Endothelial cell of umbilical vein (primary cell): ENCODE measurements around the gene FMO5. TPM values are rescaled to one million over a fixed set of nuclear protein-coding genes. Genes with fewer than 3 reads are reported as not detected.

Experiments used
- BruUV-seq: library from RNA; stranded (reverse); fragments of 400-500 nt; replicated peaks from 2 replicates; lab custom pipeline; 2021; lab: Mats Ljungman, UMichigan
- CTCF ChIA-PET: fragments of 300-600, 350-600 bp; sonication (Branson Sonifier 250); formaldehyde crosslinking; loops from one replicate; lab custom pipeline; 2021; ENCODE audit warnings: antibody characterized with exemption, inconsistent platforms; lab: Charles Lee
- POLR2A ChIA-PET: fragments of 300-600, 350-600 bp; sonication (Branson Sonifier 250); formaldehyde crosslinking; loops from one replicate; lab custom pipeline; 2021; ENCODE audit warnings: antibody characterized with exemption, inconsistent platforms; lab: Charles Lee
- DNase-seq: peaks from one replicate; pipeline ENCODE4 v3.0.0-alpha.2; 2011; ENCODE audit warnings: low read depth, low spot score
- FAIRE-seq: peaks from 2 replicates; lab custom pipeline; 2011; peaks lifted over from hg19 to GRCh38; lab: Jason Lieb, UNC
- H2AFZ ChIP-seq: 2 replicates; pipeline ENCODE4 v1.6.0; 2012; ENCODE audit warnings: low read depth, low read length, control low read depth, inconsistent platforms
- H3K27ac ChIP-seq: 2 replicates; pipeline ENCODE4 v1.5.1; 2011; ENCODE audit warnings: low read depth, mild to moderate bottlenecking, control low read depth, low read length, moderate library complexity; ENCODE audit not compliant: insufficient read depth
- H3K27me3 ChIP-seq, 2 experiments: 2 replicates each; pipeline versions ENCODE4 v1.6.0 to v1.6.1; 2011; ENCODE audit warnings: low read length in 2 of 2, mixed read lengths in 1 of 2; ENCODE audit not compliant: control insufficient read depth in 2 of 2, insufficient read depth in 2 of 2
- H3K36me3 ChIP-seq, 2 experiments: 2 replicates in 1 of 2; 3 replicates in 1 of 2; pipeline ENCODE4 v1.5.1; 2011; ENCODE audit warnings: low read length in 2 of 2, mild to moderate bottlenecking in 1 of 2, moderate library complexity in 1 of 2; ENCODE audit not compliant: control insufficient read depth in 2 of 2, insufficient read depth in 2 of 2; ENCODE audit errors: extremely low read depth in 1 of 2
- H3K4me1 ChIP-seq: 3 replicates; pipeline ENCODE4 v1.5.1; 2011; ENCODE audit warnings: mild to moderate bottlenecking, low read length; ENCODE audit not compliant: control insufficient read depth, insufficient read depth; ENCODE audit errors: extremely low read depth
- H3K4me2 ChIP-seq: 2 replicates; pipeline ENCODE4 v1.6.1; 2011; ENCODE audit warnings: low read length, control low read depth, mixed read lengths; ENCODE audit not compliant: insufficient read depth
- H3K4me3 ChIP-seq, 3 experiments: fragments of 200-600 bp in 1 of 3; sonication (generic), shearing (Covaris generic) in 1 of 3; replicated peaks in 1 of 3; 2 replicates each; pipeline ENCODE4 v1.5.1; 2011 to 2016; ENCODE audit warnings: control low read depth in 3 of 3, low read length in 3 of 3, mild to moderate bottlenecking in 2 of 3, inconsistent platforms in 1 of 3, low read depth in 1 of 3, moderate library complexity in 1 of 3; ENCODE audit not compliant: insufficient read depth in 1 of 3
- H3K79me2 ChIP-seq: 2 replicates; pipeline ENCODE4 v1.6.0; 2012; ENCODE audit warnings: low read length, inconsistent platforms; ENCODE audit not compliant: control insufficient read depth, insufficient read depth
- H3K9ac ChIP-seq: replicated peaks from 2 replicates; pipeline ENCODE3; 2011; ENCODE audit warnings: low read length, control low read depth; ENCODE audit not compliant: insufficient read depth; ENCODE audit errors: extremely low read depth
- H3K9me1 ChIP-seq: replicated peaks from 3 replicates; pipeline ENCODE4 v1.6.0; 2011; ENCODE audit warnings: mild to moderate bottlenecking, low read length; ENCODE audit not compliant: control insufficient read depth, insufficient read depth; ENCODE audit errors: extremely low read depth
- H3K9me3 ChIP-seq: replicated peaks from 2 replicates; pipeline ENCODE4 v1.5.1; 2012; ENCODE audit warnings: low read length, inconsistent platforms; ENCODE audit not compliant: control insufficient read depth, insufficient read depth
- H4K20me1 ChIP-seq: replicated peaks from 2 replicates; pipeline ENCODE3; 2011; ENCODE audit warnings: mild to moderate bottlenecking, low read length; ENCODE audit not compliant: control insufficient read depth, insufficient read depth; ENCODE audit errors: extremely low read depth
- EZH2 ChIP-seq: IDR thresholded peaks from 2 replicates; pipeline ENCODE4 v1.6.1; 2012; ENCODE audit warnings: borderline replicate concordance, low read depth, mild to moderate bottlenecking, moderate library complexity, low read length, inconsistent platforms; ENCODE audit not compliant: severe bottlenecking
- FOS ChIP-seq: IDR thresholded peaks from 2 replicates; pipeline ENCODE4 v1.6.1; 2011; ENCODE audit warnings: mild to moderate bottlenecking, low read length, moderate library complexity, borderline replicate concordance; ENCODE audit not compliant: insufficient read depth
- GATA2 ChIP-seq: IDR thresholded peaks from 2 replicates; pipeline ENCODE4 v1.7.0; 2011; ENCODE audit warnings: low read depth, mild to moderate bottlenecking, moderate library complexity, mixed read lengths, low read length; ENCODE audit not compliant: insufficient read length, insufficient read depth
- JUN ChIP-seq: IDR thresholded peaks from 2 replicates; pipeline ENCODE4 v1.6.1; 2011; ENCODE audit warnings: borderline replicate concordance, low read depth; ENCODE audit not compliant: insufficient read length, insufficient read depth
- MYC ChIP-seq: IDR thresholded peaks from one replicate; pipeline ENCODE4 v1.6.1; 2011; ENCODE audit warnings: mild to moderate bottlenecking, low read depth, low read length
- POLR2A ChIP-seq: IDR thresholded peaks from 2 replicates; pipeline ENCODE4 v1.6.1; 2012; ENCODE audit warnings: low read depth, mild to moderate bottlenecking, control low read depth, low read length
- POLR2AphosphoS5 ChIP-seq: IDR thresholded peaks from 2 replicates; pipeline ENCODE4 v1.6.1; 2012; ENCODE audit warnings: low read depth, mild to moderate bottlenecking, control low read depth, low read length, moderate library complexity; ENCODE audit not compliant: insufficient read depth
- dilution Hi-C: fragments of 300-500 bp; cut with MboI; formaldehyde crosslinking; loops from one replicate; pipeline ENCODE4 v1.15.0; 2019; ENCODE audit warnings: low sequenced_read_pairs; ENCODE audit not compliant: extremely low pct_ligation_motif_present
- intact Hi-C: fragments of 100-400 bp; cut with micrococcal nuclease; formaldehyde crosslinking; loops from one replicate; pipeline ENCODE4 v1.10.0; 2022
- polyA plus RNA-seq, 4 experiments: library from polyadenylated mRNA; depleted of rRNA in 3 of 4; stranded (reverse) in 3 of 4; unstranded in 1 of 4; fragments of >200 nt; gene quantifications; 2 replicates each; pipeline versions ENCODE4 v1.2.1 to v1.2.3, GENCODE V29; 2011 to 2012; ENCODE audit warnings: missing spikeins in 1 of 4
- total RNA-seq: library from RNA; stranded (reverse); gene quantifications from 2 replicates; pipeline ENCODE4 v1.2.3, GENCODE V29; 2021
- TF ChIP-seq, protein P1 (sequence below), 2 donors: IDR thresholded peaks; 1 replicate in 1 of 2; 2 replicates in 1 of 2; pipeline ENCODE4 v1.5.1; 2011; ENCODE audit warnings: low read length in 2 of 2, mild to moderate bottlenecking in 2 of 2, moderate library complexity in 2 of 2, control low read depth in 1 of 2, inconsistent platforms in 1 of 2, low read depth in 1 of 2; ENCODE audit not compliant: insufficient read depth in 1 of 2; ENCODE audit errors: extremely low read depth in 1 of 2
- TF ChIP-seq, protein P2 (sequence below): IDR thresholded peaks from 2 replicates; pipeline ENCODE4 v1.6.1; 2011; ENCODE audit not compliant: insufficient read depth, insufficient read length

The FMO5 gene
- total and polyA plus RNA-seq, 2 donors (not counting 3 experiments of a cell fraction or from before 2014, with no cell fraction given), result 0.48 to 0.60 TPM

DNA sequence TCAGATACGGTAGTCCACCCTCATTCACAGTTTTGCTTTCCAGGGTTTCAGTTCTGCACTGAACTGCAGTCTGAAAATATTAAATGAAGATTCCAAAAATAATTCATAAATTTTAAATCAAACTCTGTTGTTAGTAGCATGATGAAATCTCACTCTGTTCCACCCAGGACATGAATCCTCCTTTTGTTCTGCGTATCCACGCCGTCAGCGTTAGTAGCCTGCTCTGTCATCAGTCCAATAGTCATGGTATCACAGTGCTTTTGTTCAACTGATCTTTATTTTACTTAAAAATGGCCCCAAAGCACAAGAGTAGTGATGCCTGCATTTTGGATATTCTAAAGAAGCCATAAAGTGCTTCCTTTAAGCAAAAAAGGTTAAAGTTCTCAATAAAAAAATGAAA is 41.2 kb upstream of the FMO5 start:
- no peak for FAIRE-seq

More for the DNA sequence above, 41.2 kb upstream of the FMO5 start:
- Histone ChIP-seq H2AFZ (no peak overlapping the region), H3K36me3 (peaks cover 6 to 7% of the 10 kb centered on the region in 2 experiments), H3K27me3 (no peaks in the 10 kb centered on the region), H3K9me1 (no peaks in the 10 kb centered on the region), H3K4me3 (no peak overlapping the region), H3K9ac (no peak overlapping the region), H4K20me1 (no peaks in the 10 kb centered on the region), H3K79me2 (no peaks in the 10 kb centered on the region), H3K9me3 (no peaks in the 10 kb centered on the region), H3K4me1 (no peaks in the 10 kb centered on the region), H3K4me2 (no peak overlapping the region), H3K27ac (no peak overlapping the region)
- TF ChIP-seq MYC, result no peak
- TF ChIP-seq, protein P1, sequence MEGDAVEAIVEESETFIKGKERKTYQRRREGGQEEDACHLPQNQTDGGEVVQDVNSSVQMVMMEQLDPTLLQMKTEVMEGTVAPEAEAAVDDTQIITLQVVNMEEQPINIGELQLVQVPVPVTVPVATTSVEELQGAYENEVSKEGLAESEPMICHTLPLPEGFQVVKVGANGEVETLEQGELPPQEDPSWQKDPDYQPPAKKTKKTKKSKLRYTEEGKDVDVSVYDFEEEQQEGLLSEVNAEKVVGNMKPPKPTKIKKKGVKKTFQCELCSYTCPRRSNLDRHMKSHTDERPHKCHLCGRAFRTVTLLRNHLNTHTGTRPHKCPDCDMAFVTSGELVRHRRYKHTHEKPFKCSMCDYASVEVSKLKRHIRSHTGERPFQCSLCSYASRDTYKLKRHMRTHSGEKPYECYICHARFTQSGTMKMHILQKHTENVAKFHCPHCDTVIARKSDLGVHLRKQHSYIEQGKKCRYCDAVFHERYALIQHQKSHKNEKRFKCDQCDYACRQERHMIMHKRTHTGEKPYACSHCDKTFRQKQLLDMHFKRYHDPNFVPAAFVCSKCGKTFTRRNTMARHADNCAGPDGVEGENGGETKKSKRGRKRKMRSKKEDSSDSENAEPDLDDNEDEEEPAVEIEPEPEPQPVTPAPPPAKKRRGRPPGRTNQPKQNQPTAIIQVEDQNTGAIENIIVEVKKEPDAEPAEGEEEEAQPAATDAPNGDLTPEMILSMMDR (IDR thresholded peaks at IDR 0.05; ENCODE audit: extremely low read depth in 1 of 2, insufficient read depth in 1 of 2, low read depth in 1 of 2, low read length in 2 of 2), result no peak
- TF ChIP-seq POLR2AphosphoS5, result no peak
- TF ChIP-seq EZH2, result no peak
- no peak for TF ChIP-seq FOS
- no peak for TF ChIP-seq JUN
- TF ChIP-seq GATA2, result no peak
- no peak for TF ChIP-seq POLR2A
- TF ChIP-seq, protein P2, sequence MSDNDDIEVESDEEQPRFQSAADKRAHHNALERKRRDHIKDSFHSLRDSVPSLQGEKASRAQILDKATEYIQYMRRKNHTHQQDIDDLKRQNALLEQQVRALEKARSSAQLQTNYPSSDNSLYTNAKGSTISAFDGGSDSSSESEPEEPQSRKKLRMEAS, result no peak
- CTCF ChIA-PET, result no interaction called here
- no TSS peak for BruUV-seq
- DNase-seq, result no peak
- dilution Hi-C loops, result no loop called here
- intact Hi-C loops, result no loop called here
- POLR2A ChIA-PET, result no interaction called here
